OCI-LY3 (cell line): ENCODE measurements around the gene PPARG.

Source experiments
- H2AFZ ChIP-seq: fragments of 200-600, 300-600 bp; shearing (Covaris generic); 2 replicates; pipeline ENCODE4 v1.6.0; 2014; ENCODE audit warnings: antibody characterized with exemption, low read depth, low read length
- H3K27ac ChIP-seq: fragments of 200-600, 300-600 bp; sonication (generic); 2 replicates; pipeline ENCODE4 v1.5.1; 2014; ENCODE audit warnings: mild to moderate bottlenecking, low read length, moderate library complexity, mixed read lengths
- H3K27me3 ChIP-seq: fragments of 200-600, 300-600 bp; sonication (generic); 2 replicates; pipeline ENCODE4 v1.6.1; 2014; ENCODE audit warnings: low read depth, low read length, mixed read lengths
- H3K36me3 ChIP-seq: fragments of 200-600, 300-600 bp; sonication (generic); replicated peaks from 2 replicates; pipeline ENCODE3; 2014; ENCODE audit warnings: low read depth, low read length, mixed read lengths
- H3K4me1 ChIP-seq: fragments of 300-600, 200-600 bp; sonication (generic); 2 replicates; pipeline ENCODE4 v1.6.1; 2014; ENCODE audit warnings: low read length, mixed read lengths
- H3K4me2 ChIP-seq: fragments of 200-600, 300-600 bp; sonication (generic); 2 replicates; pipeline ENCODE4 v1.6.1; 2014; ENCODE audit warnings: low read length, mixed read lengths
- H3K4me3 ChIP-seq: fragments of 300-600, 200-600 bp; sonication (generic); 2 replicates; pipeline ENCODE4 v1.5.1; 2014; ENCODE audit warnings: antibody characterized with exemption, mild to moderate bottlenecking, low read length, moderate library complexity
- H3K79me2 ChIP-seq: fragments of 300-600, 200-600 bp; shearing (Covaris generic); 2 replicates; pipeline ENCODE4 v1.6.1; 2014; ENCODE audit warnings: mild to moderate bottlenecking, low read length, mixed read lengths
- H3K9ac ChIP-seq: fragments of 300-600, 200-600 bp; shearing (Covaris generic); 2 replicates; pipeline ENCODE4 v1.6.0; 2014; ENCODE audit warnings: mild to moderate bottlenecking, low read length, moderate library complexity
- H3K9me3 ChIP-seq: fragments of 200-600, 300-600 bp; shearing (Covaris generic); 2 replicates; pipeline ENCODE4 v1.6.1; 2014; ENCODE audit warnings: low read length, mixed read lengths; ENCODE audit not compliant: insufficient read depth
- H4K20me1 ChIP-seq: fragments of 200-600, 300-600 bp; sonication (generic); 2 replicates; pipeline ENCODE4 v1.6.1; 2016; ENCODE audit warnings: low read length, mixed read lengths; ENCODE audit not compliant: insufficient read depth
- EZH2phosphoT487 ChIP-seq: fragments of 200-600 bp; shearing (Covaris generic); IDR thresholded peaks from 2 replicates; pipeline ENCODE4 v1.6.1; 2018; ENCODE audit warnings: antibody characterized with exemption, mixed run types, low read depth
- TF ChIP-seq, protein P1 (sequence below): fragments of 200-600, 300-600 bp; sonication (generic); IDR thresholded peaks from 2 replicates; pipeline ENCODE4 v1.5.1; 2014; ENCODE audit warnings: antibody characterized with exemption, low read length, low read depth

PPARG gene

DNA sequence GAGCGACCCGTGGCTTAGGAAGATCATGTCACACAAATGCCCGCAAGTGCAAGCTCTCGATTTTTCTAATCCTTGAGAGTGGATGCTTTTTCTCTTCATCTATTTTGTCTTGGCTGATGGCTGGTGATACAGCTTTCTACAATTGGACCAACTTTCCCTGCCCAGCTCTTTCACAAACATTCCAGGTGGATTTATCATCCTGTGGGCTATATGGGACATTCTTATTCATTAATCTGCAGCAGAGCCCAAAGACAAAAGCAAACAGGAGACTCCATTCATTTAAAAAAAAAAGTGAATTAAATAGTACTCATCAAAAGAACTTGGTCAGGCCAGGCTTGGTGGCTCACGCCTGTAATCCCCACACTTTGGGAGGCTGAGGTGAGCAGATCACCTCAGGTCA, 181.2 kb downstream of the PPARG start:
- Histone ChIP-seq H3K4me3 (no peak overlapping the region), H3K36me3 (no peaks in the 10 kb centered on the region), H3K9ac (no peak overlapping the region), H3K4me1 (peaks cover 14% of the 10 kb centered on the region), H4K20me1 (no peaks in the 10 kb centered on the region), H2AFZ (no peak overlapping the region), H3K4me2 (no peak overlapping the region), H3K27me3 (no peaks in the 10 kb centered on the region), H3K79me2 (no peaks in the 10 kb centered on the region), H3K9me3 (no peaks in the 10 kb centered on the region), H3K27ac (no peak overlapping the region)
- TF ChIP-seq EZH2phosphoT487, result no peak
- TF ChIP-seq, protein P1, sequence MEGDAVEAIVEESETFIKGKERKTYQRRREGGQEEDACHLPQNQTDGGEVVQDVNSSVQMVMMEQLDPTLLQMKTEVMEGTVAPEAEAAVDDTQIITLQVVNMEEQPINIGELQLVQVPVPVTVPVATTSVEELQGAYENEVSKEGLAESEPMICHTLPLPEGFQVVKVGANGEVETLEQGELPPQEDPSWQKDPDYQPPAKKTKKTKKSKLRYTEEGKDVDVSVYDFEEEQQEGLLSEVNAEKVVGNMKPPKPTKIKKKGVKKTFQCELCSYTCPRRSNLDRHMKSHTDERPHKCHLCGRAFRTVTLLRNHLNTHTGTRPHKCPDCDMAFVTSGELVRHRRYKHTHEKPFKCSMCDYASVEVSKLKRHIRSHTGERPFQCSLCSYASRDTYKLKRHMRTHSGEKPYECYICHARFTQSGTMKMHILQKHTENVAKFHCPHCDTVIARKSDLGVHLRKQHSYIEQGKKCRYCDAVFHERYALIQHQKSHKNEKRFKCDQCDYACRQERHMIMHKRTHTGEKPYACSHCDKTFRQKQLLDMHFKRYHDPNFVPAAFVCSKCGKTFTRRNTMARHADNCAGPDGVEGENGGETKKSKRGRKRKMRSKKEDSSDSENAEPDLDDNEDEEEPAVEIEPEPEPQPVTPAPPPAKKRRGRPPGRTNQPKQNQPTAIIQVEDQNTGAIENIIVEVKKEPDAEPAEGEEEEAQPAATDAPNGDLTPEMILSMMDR, result no peak

DNA sequence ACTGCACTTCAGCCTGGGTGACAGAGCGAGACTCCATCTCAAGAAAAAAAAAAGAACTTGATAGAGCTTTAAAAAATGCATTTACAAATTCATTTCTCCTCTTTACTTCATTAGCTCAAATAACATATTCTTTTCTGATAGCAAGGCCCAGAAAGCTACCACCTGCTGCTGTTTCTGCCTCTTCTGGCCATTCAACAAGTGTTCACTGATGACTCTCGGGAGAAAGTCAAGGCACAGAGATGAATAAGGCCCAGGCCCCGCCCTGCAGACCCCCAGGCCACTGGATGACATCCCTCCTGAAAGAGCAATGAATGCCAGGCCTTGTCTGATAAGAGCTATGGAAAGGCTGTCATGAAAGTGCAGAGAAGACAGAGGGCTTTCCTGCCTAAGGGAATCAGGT, 181.8 kb downstream of the PPARG start:
- H3K9ac ChIP-seq, result no peak overlapping the region
- H4K20me1 ChIP-seq, result no peaks in the 10 kb centered on the region
- H3K27ac ChIP-seq, result no peak overlapping the region
- TF ChIP-seq, protein P1, result no peak
- no peak for TF ChIP-seq EZH2phosphoT487
- no peaks in the 10 kb centered on the region for H3K9me3 ChIP-seq
- peak overlapping the region; percentile 85; the same call in 1 of the 2 replicates for H2AFZ ChIP-seq
- H3K79me2 ChIP-seq, result no peaks in the 10 kb centered on the region
- peak overlapping the region; percentile 45 for H3K4me2 ChIP-seq
- no peaks in the 10 kb centered on the region for H3K27me3 ChIP-seq
- H3K36me3 ChIP-seq, result no peaks in the 10 kb centered on the region
- peaks cover 14% of the 10 kb centered on the region for H3K4me1 ChIP-seq
- H3K4me3 ChIP-seq, result no peak overlapping the region

DNA sequence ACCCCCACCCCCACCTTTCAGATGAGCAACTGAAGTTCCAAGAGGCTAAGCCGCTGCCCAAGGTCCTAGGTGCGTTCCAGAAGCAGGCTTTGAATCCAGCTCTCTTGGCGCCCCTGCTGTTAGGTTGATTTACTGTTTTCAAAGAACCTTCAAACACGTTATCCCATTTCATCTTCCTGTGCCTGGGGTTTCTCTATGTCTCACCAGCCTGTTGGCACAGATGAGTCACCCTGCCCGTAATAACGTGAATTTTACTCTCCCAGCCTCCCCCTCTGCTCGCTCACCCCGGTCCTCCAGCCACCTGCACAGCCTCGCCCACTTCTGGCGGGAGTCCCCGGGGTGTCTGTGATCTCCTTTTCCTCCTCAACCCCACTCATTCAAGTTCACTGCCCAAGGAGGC, 182.4 kb downstream of the PPARG start:
- Histone ChIP-seq H3K4me1 (peaks cover 14% of the 10 kb centered on the region), H3K9me3 (no peaks in the 10 kb centered on the region), H3K4me3 (no peak overlapping the region), H3K27ac (no peak overlapping the region), H4K20me1 (no peaks in the 10 kb centered on the region), H3K27me3 (no peaks in the 10 kb centered on the region), H2AFZ (peak overlapping the region; percentile 85), H3K4me2 (peak overlapping the region; percentile 45), H3K9ac (no peak overlapping the region), H3K36me3 (no peaks in the 10 kb centered on the region), H3K79me2 (no peaks in the 10 kb centered on the region)
- TF ChIP-seq, protein P1, result peak; percentile 20; the same call in 1 of the 2 replicates
- no peak for TF ChIP-seq EZH2phosphoT487

DNA sequence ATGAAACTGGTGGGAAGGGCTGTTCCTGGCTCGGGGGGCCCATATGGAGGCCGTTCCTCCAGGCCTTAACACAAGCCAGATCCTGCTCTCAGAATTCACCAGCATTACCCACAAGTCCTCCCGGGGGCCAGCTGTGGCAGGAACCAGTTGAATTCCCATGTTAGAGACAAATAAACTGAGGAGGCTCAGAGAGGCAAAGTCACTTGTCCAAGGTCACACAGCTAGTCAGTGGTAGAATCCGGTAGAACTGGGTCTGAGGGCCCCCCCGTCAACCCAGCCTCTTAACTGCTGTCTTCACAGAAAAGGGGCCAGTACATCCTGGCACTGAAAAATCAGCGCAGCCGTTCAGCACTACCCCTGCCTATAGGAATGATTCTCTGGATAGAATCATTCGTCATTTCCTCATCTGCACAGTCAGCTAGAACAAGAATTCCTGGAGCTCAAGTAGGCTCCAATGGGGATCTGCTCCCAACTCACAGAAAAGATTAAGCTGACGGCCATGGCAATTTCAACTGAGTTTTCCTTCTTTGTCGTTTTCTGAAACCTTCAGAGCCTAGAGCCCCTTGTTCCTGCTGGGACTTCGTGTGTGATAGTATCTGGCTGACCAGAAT, 183.2 kb downstream of the PPARG start:
- Histone ChIP-seq H3K4me2 (no peak overlapping the region), H3K4me1 (peaks cover 14% of the 10 kb centered on the region)
- no peak for TF ChIP-seq EZH2phosphoT487
- TF ChIP-seq, protein P1, result no peak

More for the DNA sequence above, 183.2 kb downstream of the PPARG start:
- Histone ChIP-seq H3K4me3 (no peak overlapping the region), H2AFZ (no peak overlapping the region), H3K36me3 (no peaks in the 10 kb centered on the region), H4K20me1 (no peaks in the 10 kb centered on the region), H3K9ac (no peak overlapping the region), H3K27ac (no peak overlapping the region), H3K79me2 (no peaks in the 10 kb centered on the region), H3K27me3 (no peaks in the 10 kb centered on the region), H3K9me3 (no peaks in the 10 kb centered on the region)
